GM08714 (cell line): ENCODE data around the gene CHERP.

Experiments
- H3K4me3 ChIP-seq: fragments of 200-500 bp; sonication (Bioruptor generic); 2 replicates; pipeline ENCODE4 v1.5.1; 2014; ENCODE audit warnings: mild to moderate bottlenecking, low read length, inconsistent platforms
- ZNF274 ChIP-seq: IDR thresholded peaks from 2 replicates; pipeline ENCODE4 v1.6.1; 2012; ENCODE audit warnings: mild to moderate bottlenecking, low read depth, low read length

Gene CHERP

GRCh38 chr19:16542045-16542909, at the start of gene CHERP:
CHERP (minus strand) TSS chr19:16542437; CDS start chr19:16542378, 59 bp downstream.
- TF ChIP-seq ZNF274, result no peak
- H3K4me3 ChIP-seq, result peak within 1 kb of the TSS; percentile 87

- H3K4me3 ChIP-seq, result no peak overlapping the region
- no peak for TF ChIP-seq ZNF274
Measured at GRCh38 chr19:16590876-16591802, 48.9 kb upstream of the CHERP start.

GRCh38 chr19:16589917-16590316, 47.7 kb upstream of the CHERP start:
- no peak overlapping the region for H3K4me3 ChIP-seq
- TF ChIP-seq ZNF274, result no peak

- no peak for TF ChIP-seq ZNF274
- H3K4me3 ChIP-seq, result peak overlapping the region; percentile 3; the same call in 1 of the 2 replicates
Measured at GRCh38 chr19:16588824-16589577, 46.8 kb upstream of the CHERP start.

GRCh38 chr19:16587833-16588823, 45.9 kb upstream of the CHERP start:
- TF ChIP-seq ZNF274, result no peak
- peak overlapping the region; percentile 64 for H3K4me3 ChIP-seq

- H3K4me3 ChIP-seq, result peak overlapping the region; percentile 64; the same call in 1 of the 2 replicates
- no peak for TF ChIP-seq ZNF274
Measured at GRCh38 chr19:16586991-16587832, 45.0 kb upstream of the CHERP start.

GRCh38 chr19:16586477-16586871, 44.2 kb upstream of the CHERP start:
- H3K4me3 ChIP-seq, result peak overlapping the region; percentile 64; the same call in 1 of the 2 replicates
- no peak for TF ChIP-seq ZNF274

GRCh38 chr19:16585808-16586476, 43.7 kb upstream of the CHERP start:
- no peak for TF ChIP-seq ZNF274
- H3K4me3 ChIP-seq, result peak overlapping the region; percentile 81; the same call in 1 of the 2 replicates

GRCh38 chr19:16585094-16585801, 43.0 kb upstream of the CHERP start:
- no peak for TF ChIP-seq ZNF274
- peak overlapping the region; percentile 81 for H3K4me3 ChIP-seq

- no peak for TF ChIP-seq ZNF274
- peak overlapping the region; percentile 81 for H3K4me3 ChIP-seq
Measured at GRCh38 chr19:16584248-16585093, 42.2 kb upstream of the CHERP start.
